Stimulated activated CD4-positive, alpha-beta T cell treated with anti-CD3 and anti-CD28 coated beads, Interleukin-4, amount 100 ng/mL, for 4 hours (primary cell): ENCODE measurements around the gene PIAS3.
A peak's percentile ranks its signal among the peaks of the same experiment; 100 is the strongest.
"Not testable (repeated sequence)": the region's sequence is repeated elsewhere in the genome, so short reads cannot be mapped to it uniquely, and the experiment has no call there.

Source experiments
- DNase-seq, 2 experiments: peaks; one replicate each; pipeline ENCODE4 v3.0.0-alpha.2; 2020

The PIAS3 gene

DNA sequence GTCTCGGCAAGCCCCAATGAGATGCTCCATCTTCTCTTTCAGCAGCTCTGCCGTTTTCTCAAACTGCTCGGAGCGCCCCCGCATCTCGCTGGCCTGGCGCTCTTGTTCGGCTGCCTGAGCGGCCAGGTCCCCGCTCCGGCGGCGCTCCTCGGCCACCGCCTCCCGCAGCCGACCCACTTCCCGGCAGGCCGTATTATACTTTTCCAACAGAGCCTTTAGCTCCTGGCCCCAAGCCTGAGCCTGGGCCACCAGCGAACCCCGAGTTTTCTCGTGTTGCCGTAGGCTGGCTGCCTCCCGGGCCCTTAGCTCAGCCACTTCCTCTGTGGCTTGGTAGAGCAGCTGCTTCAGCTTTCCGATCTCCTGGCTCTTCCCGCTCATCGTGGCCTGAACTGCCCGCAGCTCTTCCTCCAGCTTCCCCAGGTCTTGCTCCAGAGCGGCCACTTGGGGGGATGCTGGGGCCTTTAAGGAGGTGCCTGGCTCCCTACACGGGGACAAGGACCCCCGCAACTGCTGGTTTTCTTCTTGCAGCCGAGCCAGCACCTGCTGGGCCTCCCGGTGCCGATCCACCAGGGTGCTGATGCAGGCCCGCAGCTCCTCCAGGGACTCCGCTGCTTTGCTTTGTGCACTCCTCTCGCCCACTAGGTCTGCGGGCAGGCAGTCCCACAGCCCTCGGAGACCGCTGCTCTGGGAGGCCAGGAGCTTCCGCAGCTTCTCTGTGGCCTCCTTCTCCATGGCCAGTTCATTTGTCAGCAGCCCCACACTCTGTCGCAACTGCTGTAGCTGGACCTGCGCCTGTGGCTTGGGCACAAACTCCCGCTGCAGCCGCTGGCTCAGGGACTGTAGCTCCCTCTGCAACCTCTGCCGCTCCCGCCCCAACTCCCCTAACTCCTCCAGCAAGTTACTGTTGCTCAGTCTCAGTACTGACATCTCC is 13.4 kb upstream of the PIAS3 start:
- DNase-seq = peak; percentile 10 to 28

DNA sequence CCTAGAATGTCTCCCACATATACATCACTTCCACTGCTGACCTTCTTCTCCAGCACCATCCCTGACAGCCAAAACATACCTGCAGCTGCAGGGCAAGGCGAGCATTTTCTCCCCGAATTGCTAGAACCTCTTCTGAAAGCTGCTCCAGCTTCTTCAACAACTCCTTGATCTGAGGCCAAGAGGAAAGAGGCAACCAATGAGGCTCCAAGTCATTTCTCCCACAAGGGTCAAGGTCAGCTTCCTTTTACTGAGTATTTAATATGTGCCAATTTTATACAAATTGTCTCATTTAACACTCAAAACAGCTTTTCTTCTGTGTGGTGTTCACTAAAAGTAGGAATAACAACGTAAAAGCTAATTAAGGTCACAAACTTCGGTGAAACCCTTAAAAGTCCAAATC is 9.4 kb upstream of the PIAS3 start:
- DNase-seq = no peak

DNA sequence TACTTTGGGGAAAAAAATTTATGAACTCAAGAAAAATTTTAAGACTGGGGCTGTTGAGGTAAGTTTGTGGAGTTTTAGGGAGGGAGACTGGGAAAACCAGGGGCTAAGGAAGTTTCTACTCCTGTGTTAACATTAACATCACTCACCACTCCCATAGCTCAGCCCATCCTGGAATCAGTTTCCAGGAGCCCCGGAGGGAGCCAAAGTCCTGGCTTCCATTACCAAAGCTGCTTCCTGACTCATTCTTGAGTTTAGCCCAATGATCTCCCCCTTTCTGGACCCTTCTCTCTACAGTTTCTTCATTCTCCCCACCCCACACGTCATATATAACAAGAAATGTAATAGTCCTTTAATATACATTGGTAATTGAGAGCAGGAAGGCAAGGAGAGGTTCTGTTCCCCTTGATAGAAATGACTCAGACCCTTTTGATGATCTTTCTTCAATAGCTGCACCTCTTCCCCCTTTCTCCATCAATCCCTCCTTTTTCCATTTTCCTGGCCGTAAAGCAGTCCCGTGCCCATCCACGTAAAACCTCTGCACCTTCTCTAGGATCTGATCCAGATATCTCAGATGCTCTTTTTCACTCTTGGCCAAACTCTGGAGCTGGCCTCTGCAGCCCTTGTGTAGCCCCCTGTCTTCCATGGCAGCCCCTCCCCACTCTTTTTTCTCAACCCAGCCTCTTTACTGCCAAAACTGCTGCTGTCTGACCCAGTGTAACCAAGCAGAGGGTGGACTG is 4.6 kb upstream of the PIAS3 start:
- DNase-seq = no peak

DNA sequence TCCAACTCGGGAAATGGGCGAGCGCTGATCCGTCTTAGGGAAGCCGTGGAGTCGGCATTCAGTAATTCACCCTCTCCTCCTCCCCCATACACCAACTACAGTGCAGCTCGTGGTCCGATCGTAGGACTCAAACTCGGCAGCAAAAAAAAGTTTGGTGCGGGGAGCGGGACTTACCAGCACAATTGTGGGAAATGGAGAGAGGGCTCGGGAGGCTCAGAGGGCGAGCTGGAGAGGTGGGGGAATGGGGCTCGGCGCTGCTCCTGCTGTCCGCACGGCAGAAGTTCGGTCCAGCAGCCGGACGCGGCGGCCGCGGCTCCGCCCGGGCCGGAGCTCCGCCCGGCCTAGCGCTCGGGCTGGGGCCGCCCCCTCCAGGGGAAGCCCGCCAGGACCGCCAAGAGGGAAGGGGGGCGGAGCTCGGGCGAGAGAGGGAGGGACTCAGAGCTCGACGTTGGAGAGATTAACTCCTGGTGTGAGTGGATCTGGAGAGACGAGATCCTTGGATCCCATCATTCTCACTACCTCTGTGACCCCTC is 676 bp upstream of the PIAS3 start:
- DNase-seq = peak; percentile 68 to 75

DNA sequence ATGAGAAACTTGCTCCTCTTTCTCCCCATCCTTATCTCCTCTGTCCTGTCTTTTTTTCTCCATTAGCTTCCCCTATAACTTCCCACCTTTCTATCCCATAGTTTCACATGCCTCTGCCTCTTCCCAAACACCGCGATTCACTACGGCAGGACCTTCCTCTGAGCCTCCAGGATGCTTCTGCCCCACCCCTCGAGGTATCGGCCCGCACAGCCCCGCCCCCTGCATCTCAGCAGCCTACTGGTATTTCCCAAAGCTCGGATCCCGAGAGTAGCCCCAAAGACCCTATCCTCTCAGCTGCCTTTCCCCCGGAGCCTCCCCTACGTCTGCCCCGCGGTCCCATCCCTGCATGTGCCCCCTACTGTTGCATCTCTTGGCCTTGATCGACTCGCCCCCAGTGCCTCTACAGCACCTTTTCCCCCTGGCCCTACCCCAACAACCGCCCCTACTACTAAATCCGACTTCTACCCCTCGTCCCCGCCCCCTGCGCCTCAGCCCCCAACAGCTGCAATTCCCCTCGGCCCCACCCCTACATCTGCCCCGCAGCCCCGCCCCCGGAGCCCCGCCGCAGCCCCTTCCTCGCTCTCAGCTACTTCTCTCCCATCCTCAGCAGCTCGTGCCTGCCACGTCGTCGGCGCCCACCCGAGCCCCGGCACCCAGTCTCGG is 512 bp downstream of the PIAS3 start:
- DNase-seq = peak; percentile 53 to 63

DNA sequence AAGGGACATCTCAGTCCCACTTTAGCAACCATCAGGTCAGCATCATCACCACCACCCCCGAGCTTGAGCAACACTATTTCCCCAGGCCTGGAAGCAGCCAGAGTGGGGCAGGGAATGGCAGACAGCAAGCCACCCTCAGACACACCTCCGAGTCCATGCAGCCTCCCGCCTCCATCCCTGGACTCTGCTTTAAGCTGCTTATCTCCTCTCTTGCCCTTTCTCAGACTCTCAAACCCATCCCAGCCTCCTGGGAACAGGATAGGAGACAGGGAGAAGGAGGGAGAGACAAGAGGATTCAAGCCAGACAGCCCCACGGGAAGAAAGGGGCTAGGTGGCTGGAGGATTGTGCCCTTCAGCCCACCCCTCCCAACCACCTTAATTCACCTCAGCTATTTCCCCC is 1.7 kb downstream of the PIAS3 start:
- no peak for DNase-seq

DNA sequence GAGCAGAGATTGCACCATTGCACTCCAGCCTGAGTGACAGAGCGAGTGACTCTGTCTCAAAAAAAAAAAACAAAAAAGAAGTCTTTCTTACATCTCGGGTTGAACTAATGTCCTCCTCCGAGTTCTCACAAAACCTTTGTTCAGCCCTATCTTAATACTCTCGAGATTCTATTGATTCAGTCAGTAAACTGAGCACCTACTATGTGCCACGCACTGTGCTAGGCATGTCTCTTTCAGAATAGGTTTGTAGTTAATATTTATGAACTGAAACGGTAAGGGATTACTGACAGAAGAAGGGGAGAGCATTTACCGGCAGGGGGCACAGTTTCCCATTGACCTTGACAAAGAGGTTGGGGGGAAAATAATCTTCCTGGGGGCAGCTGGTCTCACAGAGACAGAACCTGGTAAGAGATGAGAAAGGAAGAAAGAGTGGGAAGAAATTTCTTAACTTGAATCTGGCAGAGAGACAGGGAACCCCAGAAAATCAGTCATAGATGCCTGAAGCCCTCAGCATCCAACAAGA is 3.4 kb downstream of the PIAS3 start:
- no peak for DNase-seq

DNA sequence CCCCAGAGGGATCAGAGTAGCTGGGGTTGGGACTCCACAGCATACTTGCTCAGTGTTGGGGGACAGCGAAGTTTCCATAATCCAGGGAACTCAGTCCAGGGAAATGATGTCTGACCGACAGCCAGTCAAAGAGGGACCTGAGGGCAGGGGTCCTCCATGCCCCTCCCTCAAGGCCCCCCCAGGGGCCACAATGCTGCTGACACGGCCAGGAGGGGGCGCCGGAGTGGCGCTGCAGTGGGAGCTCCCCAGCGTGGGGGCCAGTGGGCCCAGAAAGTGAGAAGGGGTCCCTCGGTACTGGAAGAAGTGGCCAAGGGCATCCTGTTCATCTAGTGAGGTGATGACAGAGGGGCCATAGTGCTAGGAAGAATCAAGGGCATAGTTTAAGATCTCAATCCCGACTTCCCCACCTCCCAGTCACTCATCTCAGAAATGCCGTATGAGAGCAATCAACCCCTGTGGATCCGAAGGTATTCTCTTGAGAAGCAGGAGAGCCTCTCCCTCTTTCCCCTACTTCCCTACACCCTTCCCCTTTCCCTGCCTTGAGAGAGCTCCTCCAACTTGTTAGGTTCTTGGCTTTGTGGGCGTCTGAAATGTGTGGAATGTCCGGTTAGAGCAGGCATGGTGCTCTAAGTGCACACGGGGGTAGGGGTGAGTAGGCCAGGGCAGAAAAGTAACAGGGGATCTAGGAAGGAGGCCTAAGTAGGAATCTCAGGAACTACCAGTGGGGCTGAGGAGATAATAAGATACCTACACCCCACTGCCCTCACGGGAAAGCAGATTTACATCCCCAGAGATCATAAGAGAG is 9.3 kb downstream of the PIAS3 start:
- DNase-seq = no peak

DNA sequence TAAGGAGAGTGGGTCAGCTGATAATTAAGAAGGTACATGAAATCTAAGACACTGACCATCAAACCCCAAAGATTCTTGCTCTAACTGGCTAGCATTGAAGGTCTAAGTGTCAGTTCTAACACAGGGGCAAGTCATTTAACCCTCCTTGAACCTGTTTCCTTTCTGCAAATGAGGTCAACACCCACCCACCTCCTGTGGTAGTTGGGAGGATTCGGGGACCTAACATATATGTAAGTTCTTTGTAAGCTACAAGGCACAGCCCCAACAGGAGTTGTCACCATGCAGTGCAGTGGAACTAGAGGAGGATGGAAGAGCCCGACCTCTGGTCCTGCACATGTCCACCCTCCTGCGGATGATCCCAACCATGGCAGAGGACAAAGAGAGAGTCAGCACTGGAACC is 11.1 kb downstream of the PIAS3 start:
- no peak for DNase-seq

DNA sequence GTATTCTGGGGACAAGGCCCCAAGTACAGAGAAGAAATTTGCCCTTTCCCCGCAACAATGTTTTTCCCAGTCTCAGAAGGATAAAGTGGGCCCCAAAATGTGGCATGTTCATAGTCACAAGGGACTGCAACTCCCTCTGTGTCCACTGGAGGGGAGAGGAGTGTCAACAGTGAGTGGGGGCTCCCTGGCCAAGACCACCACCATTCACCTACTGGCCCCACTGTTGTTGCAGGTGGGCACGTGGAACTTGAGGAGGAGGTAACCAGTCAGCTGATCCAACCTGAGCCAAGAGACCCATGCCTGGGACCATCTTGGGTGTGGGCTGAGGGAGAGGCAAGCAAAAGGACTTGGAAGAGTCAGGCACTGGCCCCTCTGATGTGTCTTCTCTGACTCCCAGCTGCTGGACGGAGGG is 12.7 kb downstream of the PIAS3 start:
- peak in 1 of 2 experiments; percentile 11 for DNase-seq

DNA sequence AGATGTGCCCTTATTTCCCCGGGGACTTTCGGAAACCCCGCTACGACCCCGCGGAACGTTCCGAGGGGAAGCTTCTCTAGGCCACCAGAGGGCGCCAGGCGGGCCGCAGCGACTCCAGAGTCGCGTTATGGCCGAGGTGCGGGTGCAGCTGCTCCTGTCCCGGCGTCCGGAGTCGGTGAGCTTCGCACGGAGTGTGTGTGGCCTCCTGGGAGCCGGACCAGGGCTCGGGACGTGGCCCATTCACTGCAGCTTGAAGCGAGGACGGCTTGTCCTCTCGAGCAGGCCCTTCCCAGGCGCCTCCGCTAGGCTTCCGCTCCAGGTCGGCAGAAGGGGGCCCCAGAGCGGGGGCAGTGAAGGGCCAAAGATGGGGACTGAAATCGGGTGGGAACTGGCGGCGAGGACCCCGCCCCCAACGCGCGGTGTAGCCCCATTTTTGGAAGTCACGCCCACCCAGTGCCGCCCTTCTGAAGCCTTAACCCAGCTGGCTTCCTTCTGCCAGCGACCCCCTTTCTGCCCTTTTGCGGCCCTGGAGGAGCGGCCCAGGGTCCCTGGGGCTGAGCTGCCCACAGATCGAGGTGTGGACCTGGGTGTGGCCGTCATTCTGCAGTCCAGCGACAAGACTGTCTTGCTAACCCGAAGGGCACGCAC is 13.2 kb downstream of the PIAS3 start, which contains the start of gene NUDT17:
NUDT17 (plus strand) TSS at position 117 of the 648 bp plus-strand sequence; CDS start at position 128, 11 bp downstream.
- peak; percentile 66 to 76 for DNase-seq

DNA sequence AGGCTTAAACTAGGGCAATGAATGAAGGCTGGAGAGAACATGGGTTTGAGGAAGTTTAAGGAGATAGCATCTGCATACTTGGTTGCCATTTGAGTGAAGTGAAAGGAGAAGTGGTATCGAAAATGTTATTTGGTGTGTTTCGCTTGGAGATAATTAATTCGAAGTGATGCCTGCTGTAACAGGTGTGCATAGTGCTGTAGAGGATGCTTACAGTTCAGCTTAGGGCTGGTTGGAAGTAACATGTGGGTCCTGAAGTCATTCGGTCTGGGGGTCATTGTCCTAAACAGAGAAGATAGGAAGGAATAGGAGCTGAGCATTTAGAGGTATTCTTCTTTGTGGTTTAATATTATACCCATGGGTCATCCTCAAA is 13.8 kb downstream of the PIAS3 start:
- no peak for DNase-seq

DNA sequence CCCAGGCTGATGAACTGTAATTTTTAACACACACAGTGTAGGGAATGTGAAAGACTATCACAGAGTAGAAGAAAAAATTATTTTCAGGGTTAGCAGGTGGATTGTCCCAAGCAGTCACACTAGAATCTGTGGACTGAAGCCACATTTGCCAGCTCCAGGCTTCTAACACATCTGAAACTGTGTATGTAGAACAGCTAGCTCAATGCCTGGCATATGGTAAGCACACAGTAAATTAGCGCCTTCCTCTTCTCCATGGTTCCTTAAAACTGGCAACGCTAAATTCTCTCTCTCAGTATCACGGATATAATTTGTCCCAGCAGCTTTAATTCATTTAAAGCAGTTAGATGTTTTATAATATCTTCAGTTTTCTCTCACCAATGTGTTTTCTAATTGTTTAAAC is 15.8 kb downstream of the PIAS3 start:
- DNase-seq = no peak

DNA sequence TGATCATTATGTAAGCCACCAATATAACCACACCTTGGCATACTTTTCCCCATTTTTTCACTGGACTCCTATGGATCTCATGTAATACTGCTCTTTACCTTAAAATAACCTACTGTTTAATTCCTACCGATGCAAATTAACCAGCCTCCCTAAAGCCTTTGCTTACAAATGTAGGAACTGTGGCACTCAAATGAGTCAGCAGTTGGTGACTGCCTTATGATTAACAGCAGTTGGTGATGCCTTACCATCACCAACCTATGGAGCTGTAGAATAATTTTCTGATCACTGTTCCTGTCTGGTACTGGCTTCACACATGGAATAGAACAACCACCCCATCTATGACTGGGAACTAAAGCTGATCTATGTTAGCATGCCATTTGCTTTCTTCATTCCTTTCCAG is 21.2 kb downstream of the PIAS3 start:
- no peak for DNase-seq

DNA sequence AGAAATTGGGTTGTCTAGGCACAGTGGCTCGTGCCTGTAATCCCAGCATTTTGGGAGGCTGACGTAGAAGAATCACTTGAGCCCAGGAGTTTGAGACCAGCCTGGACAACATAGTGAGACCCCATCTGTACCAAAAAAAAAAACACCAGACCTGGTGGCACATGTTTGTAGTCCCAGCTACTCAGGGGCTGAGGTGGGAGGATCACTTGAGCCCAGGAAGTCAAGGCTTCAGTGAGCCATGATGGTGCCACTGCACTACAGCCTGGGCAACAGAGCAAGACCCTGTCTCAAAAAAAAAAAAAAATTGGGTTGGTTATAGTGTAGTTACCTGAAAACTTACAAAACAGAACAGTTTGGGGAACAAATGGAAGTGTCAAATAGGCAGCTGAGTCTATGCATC is 28.1 kb downstream of the PIAS3 start:
- DNase-seq = not testable (repeated sequence)

DNA sequence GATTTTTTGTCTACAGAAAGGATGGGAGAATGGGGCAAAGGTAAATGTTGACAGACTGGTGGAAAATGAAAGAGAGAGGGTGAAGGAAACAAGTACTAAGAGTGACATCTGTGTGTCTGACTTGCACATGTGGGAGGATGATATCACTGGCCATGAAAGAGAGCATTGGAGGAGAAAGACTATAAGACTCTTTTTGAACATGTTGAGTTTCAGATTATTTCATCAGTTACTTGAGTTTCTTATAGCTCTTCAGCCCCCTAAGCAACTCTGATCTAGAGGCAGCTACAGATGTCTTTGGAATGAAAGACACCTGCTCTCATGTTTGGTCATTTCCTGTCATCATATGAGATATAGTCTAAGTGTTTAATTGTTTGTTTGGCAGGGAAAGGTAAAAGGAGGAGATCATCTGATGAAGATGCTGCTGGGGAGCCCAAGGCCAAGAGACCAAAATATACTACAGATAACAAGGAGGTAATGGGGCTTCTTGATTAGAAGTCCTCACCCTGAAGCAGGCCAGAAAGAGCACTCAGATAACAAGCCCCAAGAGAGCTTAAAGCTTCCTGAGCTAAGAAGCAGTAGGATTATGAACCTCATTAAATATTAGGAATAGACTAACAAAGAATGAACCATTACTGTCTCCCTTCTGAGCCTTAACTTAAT is 30.4 kb downstream of the PIAS3 start:
- DNase-seq = no peak

DNA sequence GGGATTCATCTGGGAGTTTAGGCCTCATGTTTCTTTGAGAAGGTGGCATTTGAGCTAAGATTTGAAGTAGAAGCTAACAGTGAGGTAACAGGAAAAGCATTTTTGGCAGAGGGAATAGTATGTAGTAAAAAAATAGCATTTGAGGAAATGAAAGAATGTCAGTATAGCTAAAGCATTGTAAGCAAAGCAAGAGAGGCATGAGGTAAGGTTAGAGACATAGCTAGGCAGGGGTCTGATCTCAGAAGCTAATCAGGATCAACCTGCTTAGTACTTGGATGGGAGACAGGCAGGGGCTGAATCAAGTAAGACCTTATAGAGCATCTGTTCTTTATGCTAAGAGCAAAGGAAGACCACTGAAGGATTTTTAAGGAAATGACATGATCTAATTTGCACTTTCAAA is 30.9 kb downstream of the PIAS3 start:
- DNase-seq = no peak

DNA sequence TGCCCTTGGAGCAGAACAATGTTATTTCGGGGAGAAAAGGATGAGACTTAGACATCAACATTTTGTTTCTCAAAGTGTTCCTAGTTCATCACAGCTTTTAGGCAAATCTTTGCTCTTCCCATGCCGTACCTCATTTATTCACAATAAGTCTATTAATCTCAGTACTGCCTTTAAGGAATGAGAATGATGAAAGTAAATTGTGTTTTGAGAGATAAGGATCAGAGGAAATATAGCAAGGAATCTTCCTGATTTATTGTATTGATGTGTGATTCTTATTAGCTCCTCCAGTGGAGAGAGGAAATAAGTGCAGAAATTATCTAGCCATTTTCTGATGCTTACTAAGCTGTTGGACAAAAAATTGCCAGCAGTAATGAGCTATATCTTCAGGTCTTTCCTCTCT is 32.9 kb downstream of the PIAS3 start:
- DNase-seq = no peak

DNA sequence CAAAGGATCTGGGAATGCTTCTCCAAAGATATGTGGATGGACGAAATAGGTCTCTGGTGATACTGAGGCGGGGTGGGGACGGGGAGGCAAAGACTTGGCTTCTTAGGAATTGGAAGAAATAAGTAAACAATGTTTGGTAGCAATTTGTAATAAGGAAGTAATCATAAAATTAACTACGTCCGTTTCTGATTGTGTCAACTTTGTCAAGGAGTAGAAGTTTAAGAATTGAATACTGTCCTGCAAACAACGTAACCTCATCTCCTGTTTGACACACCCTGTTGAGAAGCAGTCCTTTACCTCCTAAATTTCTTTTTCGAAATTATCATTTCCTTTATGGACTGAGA is 34.4 kb downstream of the PIAS3 start:
- no peak for DNase-seq

DNA sequence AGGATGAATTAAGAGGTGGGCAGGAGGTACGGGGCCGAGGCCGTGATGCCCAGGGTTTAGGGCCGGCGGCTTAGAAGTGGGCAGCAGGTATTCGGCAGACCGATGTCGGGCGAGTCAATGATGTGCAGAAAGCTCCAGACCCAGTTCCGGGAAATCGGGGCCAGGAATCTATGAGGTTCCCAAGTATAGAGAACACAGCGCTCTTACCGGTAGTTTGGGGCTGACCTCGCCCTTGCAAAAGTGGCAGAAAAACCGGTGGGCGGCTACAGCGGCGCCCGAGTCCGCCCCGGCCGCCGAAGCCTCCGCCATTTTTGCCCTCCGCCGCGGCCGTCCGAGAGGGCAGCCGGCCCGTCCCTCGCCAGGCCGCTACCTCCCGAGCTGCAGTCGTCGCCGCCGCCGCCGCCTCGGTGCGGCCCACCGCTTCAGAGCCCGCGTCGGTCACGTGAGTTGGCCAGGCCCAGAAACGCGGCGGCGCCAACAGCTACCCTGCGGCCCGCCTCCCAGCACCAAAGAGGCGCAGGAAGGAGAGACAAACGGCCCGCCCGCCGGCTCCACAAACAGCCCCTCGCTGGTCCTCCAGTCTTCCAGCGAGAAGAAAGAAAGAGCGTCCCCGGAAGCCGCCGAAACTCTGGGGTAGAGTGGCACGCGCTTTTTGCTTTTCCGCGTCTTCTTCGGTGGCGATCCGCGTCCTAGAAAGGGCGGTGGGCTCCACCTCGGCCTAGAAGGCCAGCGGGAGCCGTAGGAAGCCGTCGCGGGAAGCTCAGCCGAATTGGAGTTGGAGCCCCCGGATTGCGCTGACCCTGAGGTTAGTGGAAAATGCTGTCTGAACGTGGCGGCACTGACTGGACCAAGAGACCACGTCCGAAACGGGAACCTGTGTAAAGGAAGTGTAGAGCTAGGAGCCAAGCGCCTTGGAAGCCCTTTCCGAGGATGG is 35.0 kb downstream of the PIAS3 start, which contains the start of the genes POLR3C and RNF115:
POLR3C (plus strand) TSS at position 636 of the 934 bp plus-strand sequence. CDS start 1,577 bp downstream, outside the sequence.
RNF115 (minus strand) TSS at position 531 of the 934 bp plus-strand sequence; CDS start at position 309, 222 bp downstream.
- peak; percentile 79 to 81 for DNase-seq
